ENCODE data around the gene DPYD. TPM values are rescaled to one million over a fixed set of nuclear protein-coding genes. Genes with fewer than 3 reads are reported as not detected.

The DPYD gene
- total and polyA plus RNA-seq, 12 donors, result 4.1 to 22.0 (median 7.0) TPM

- ATAC-seq, result no peak
- H3K27ac ChIP-seq, result no peak overlapping the region
- no peak for TF ChIP-seq CTCF (IDR thresholded peaks at IDR 0.05)
- no peak overlapping the region for H3K4me3 ChIP-seq
- no peaks in the 10 kb centered on the region for H3K27me3 ChIP-seq
- no peaks in the 10 kb centered on the region for H3K36me3 ChIP-seq
- intact Hi-C loops (cut with DNase I), result no loop called here
- no peak for DNase-seq
- H3K9me3 ChIP-seq, result no peaks in the 10 kb centered on the region
- WGBS, 2 donors, result 91 to 92% methylated on average over 3 of the region's 3 CpGs
- peaks cover 0 to 10% (median 0%) of the 10 kb centered on the region in 9 donors for H3K4me1 ChIP-seq
Observed at GRCh38 chr1:97201641-97202040, 719.2 kb downstream of the DPYD start.

GRCh38 chr1:97200595-97200994 lies 720.2 kb downstream of the DPYD start:
- Histone ChIP-seq H3K4me3 (no peak overlapping the region), H3K4me1 (peaks cover 0 to 10% (median 0%) of the 10 kb centered on the region in 9 donors), H3K27me3 (no peaks in the 10 kb centered on the region), H3K36me3 (no peaks in the 10 kb centered on the region), H3K27ac (no peak overlapping the region), H3K9me3 (no peaks in the 10 kb centered on the region)
- no peak for ATAC-seq
- intact Hi-C loops (cut with DNase I), result no loop called here
- 70 to 72% methylated on average over 2 of the region's 2 CpGs for WGBS, 2 donors
- no peak for DNase-seq
- no peak for TF ChIP-seq CTCF (IDR thresholded peaks at IDR 0.05)

- no peaks in the 10 kb centered on the region for H3K9me3 ChIP-seq
- no peaks in the 10 kb centered on the region for H3K27me3 ChIP-seq
- H3K4me1 ChIP-seq, result no peaks in the 10 kb centered on the region
- no peak for ATAC-seq
- H3K4me3 ChIP-seq, result no peak overlapping the region
- TF ChIP-seq CTCF (IDR thresholded peaks at IDR 0.05), result no peak
- peaks cover 0 to 12% (median 11%) of the 10 kb centered on the region in 9 donors for H3K36me3 ChIP-seq
- DNase-seq, result no peak
- WGBS, 2 donors, result 70 to 89% methylated on average over 1 of the region's 1 CpG
- intact Hi-C loops (cut with DNase I), result no loop called here
- H3K27ac ChIP-seq, result no peak overlapping the region
Observed at GRCh38 chr1:97196825-97197516, 723.9 kb downstream of the DPYD start.

- Histone ChIP-seq H3K4me1 (no peaks in the 10 kb centered on the region), H3K4me3 (no peak overlapping the region), H3K27me3 (no peaks in the 10 kb centered on the region), H3K9me3 (no peaks in the 10 kb centered on the region), H3K36me3 (peaks cover 0 to 26% (median 12%) of the 10 kb centered on the region in 9 donors), H3K27ac (no peak overlapping the region)
- DNase-seq, result no peak
- no peak for ATAC-seq
- 67 to 73% methylated on average over 4 of the region's 4 CpGs for WGBS, 2 donors
- intact Hi-C loops (cut with DNase I), result no loop called here
- TF ChIP-seq CTCF (IDR thresholded peaks at IDR 0.05), result no peak
Observed at GRCh38 chr1:97192872-97193572, 727.8 kb downstream of the DPYD start.

Data from heart right ventricle (tissue), 16 donors.